HepG2 (cell line): ENCODE measurements around the gene ACTR3. TPM values are rescaled to one million over a fixed set of nuclear protein-coding genes. Genes with fewer than 3 reads are reported as not detected.
A peak's percentile ranks its signal among the peaks of the same experiment; 100 is the strongest.

Experiments used
- ARNTL ChIP-seq: sonication (generic); formaldehyde crosslinking; IDR thresholded peaks from 2 replicates; pipeline ENCODE4 v1.4.0; 2020; ENCODE audit warnings: mild to moderate bottlenecking, missing genetic modification reagents
- CHD4 ChIP-seq: fragments of 200-600 bp; sonication (generic); IDR thresholded peaks from 2 replicates; pipeline ENCODE4 v1.7.0; 2017; ENCODE audit warnings: mild to moderate bottlenecking, low read length, borderline replicate concordance
- ELK4 ChIP-seq: sonication (generic); formaldehyde crosslinking; IDR thresholded peaks from 2 replicates; pipeline ENCODE4 v1.9.0; 2021; ENCODE audit warnings: missing genetic modification reagents, borderline replicate concordance
- FOXA3 ChIP-seq: IDR thresholded peaks from 2 replicates; pipeline ENCODE4 v1.6.1; 2016; ENCODE audit warnings: missing genetic modification reagents, missing compliant biosample characterization
- ISX ChIP-seq: sonication (generic); formaldehyde crosslinking; conservative IDR thresholded peaks from 2 replicates; pipeline ENCODE4 v1.5.0; 2020; ENCODE audit warnings: missing genetic modification reagents
- KDM2A ChIP-seq: sonication (generic); formaldehyde crosslinking; IDR thresholded peaks from 2 replicates; pipeline ENCODE4 v1.4.0; 2020; ENCODE audit warnings: low read depth, missing genetic modification reagents, borderline replicate concordance
- KLF6 ChIP-seq: IDR thresholded peaks from 2 replicates; pipeline ENCODE4 v1.8.0; 2016; ENCODE audit warnings: missing biosample characterization, missing genetic modification reagents
- MED1 ChIP-seq: sonication (generic); formaldehyde crosslinking; IDR thresholded peaks from 2 replicates; pipeline ENCODE4 v1.4.0; 2020; ENCODE audit warnings: missing genetic modification reagents
- MED13 ChIP-seq: sonication (generic); formaldehyde crosslinking; IDR thresholded peaks from 2 replicates; pipeline ENCODE4 v1.5.0; 2020; ENCODE audit warnings: missing genetic modification reagents
- NCOR1 ChIP-seq: fragments of 200-600 bp; sonication (generic); IDR thresholded peaks from 2 replicates; pipeline ENCODE4 v1.7.0; 2017; ENCODE audit warnings: antibody characterized with exemption, low read length, borderline replicate concordance
- PREB ChIP-seq: sonication (generic); formaldehyde crosslinking; IDR thresholded peaks from 2 replicates; pipeline ENCODE4 v1.4.0; 2020; ENCODE audit warnings: missing genetic modification reagents
- RBFOX2 ChIP-seq: fragments of 200-400 bp; formaldehyde crosslinking; IDR thresholded peaks from 2 replicates; pipeline ENCODE4 v1.6.1; 2017; ENCODE audit warnings: low read depth, mild to moderate bottlenecking, low read length
- U2AF2 ChIP-seq: fragments of 200-400 bp; formaldehyde crosslinking; IDR thresholded peaks from 2 replicates; pipeline ENCODE4 v1.6.1; 2017; ENCODE audit warnings: low read depth, mild to moderate bottlenecking, low read length
- ZBTB4 ChIP-seq: sonication (generic); formaldehyde crosslinking; IDR thresholded peaks from 2 replicates; pipeline ENCODE4 v1.4.0; 2020; ENCODE audit warnings: missing genetic modification reagents, mild to moderate bottlenecking, borderline replicate concordance
- ZNF33A ChIP-seq: sonication (generic); formaldehyde crosslinking; IDR thresholded peaks from 2 replicates; pipeline ENCODE4 v1.5.1; 2020; ENCODE audit warnings: missing genetic modification reagents, mild to moderate bottlenecking, moderate library complexity, borderline replicate concordance
- ZNF513 ChIP-seq: sonication (generic); formaldehyde crosslinking; conservative IDR thresholded peaks from 2 replicates; pipeline ENCODE4 v1.5.0; 2020; ENCODE audit warnings: missing genetic modification reagents
- ZNF564 ChIP-seq: sonication (generic); formaldehyde crosslinking; IDR thresholded peaks from 2 replicates; pipeline ENCODE4 v1.8.1; 2023; ENCODE audit warnings: mild to moderate bottlenecking, missing genetic modification reagents
- ZNF710 ChIP-seq: sonication (generic); formaldehyde crosslinking; IDR thresholded peaks from 2 replicates; pipeline ENCODE4 v1.5.0; 2020; ENCODE audit warnings: mild to moderate bottlenecking, missing genetic modification reagents, borderline replicate concordance
- polyA plus RNA-seq, 8 experiments: library from polyadenylated mRNA; depleted of rRNA in 3 of 8; stranded (reverse) in 7 of 8; unstranded in 1 of 8; fragments of >200 nt; fragmentation: Illumina TruSeq in 4 of 8; extraction: Trizol in 4 of 8; gene quantifications; 2 replicates each; pipeline versions ENCODE4 v1.2.1 to v1.2.3, GENCODE V29; 2011 to 2016; ENCODE audit warnings: low read depth in 4 of 8, missing spikeins in 1 of 8, mixed read lengths in 1 of 8; ENCODE audit not compliant: insufficient read depth in 1 of 8
- total RNA-seq, 5 experiments: library from RNA; depleted of rRNA; stranded (reverse); fragments of >200 nt; fragmentation: Illumina TruSeq; extraction: Trizol; gene quantifications; 2 replicates each; pipeline ENCODE4 v1.2.3, GENCODE V29; 2016; ENCODE audit warnings: low read depth in 1 of 5
- TF ChIP-seq, protein P1 (sequence below): IDR thresholded peaks from 2 replicates; pipeline ENCODE4 v1.6.1; 2016

The ACTR3 gene
- total and polyA plus RNA-seq, 2 of the 13 experiments (the other 11 are each of a cell fraction or from before 2014, with no cell fraction given), result 123 to 225 TPM

- no peak for TF ChIP-seq PREB (CRISPR knock-in tag)
- TF ChIP-seq ZNF564 (CRISPR knock-in tag), result no peak
- TF ChIP-seq MED13, result no peak
- TF ChIP-seq FOXA3 (CRISPR knock-in tag), result peak; percentile 76; the same call in 1 of the 2 replicates
- TF ChIP-seq, protein P1, sequence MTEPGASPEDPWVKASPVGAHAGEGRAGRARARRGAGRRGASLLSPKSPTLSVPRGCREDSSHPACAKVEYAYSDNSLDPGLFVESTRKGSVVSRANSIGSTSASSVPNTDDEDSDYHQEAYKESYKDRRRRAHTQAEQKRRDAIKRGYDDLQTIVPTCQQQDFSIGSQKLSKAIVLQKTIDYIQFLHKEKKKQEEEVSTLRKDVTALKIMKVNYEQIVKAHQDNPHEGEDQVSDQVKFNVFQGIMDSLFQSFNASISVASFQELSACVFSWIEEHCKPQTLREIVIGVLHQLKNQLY, result peak; percentile 37; the same call in 1 of the 2 replicates
- no peak for TF ChIP-seq ARNTL (CRISPR knock-in tag)
- peak; percentile 69; the same call in 1 of the 2 replicates for TF ChIP-seq ZNF33A (CRISPR knock-in tag)
- TF ChIP-seq ZBTB4 (CRISPR knock-in tag), result no peak
- no peak for TF ChIP-seq ZNF710 (CRISPR knock-in tag)
- peak; percentile 67 for TF ChIP-seq MED1
- no peak for TF ChIP-seq ZNF513 (CRISPR knock-in tag)
- peak; percentile 62; the same call in 1 of the 2 replicates for TF ChIP-seq CHD4
- TF ChIP-seq KDM2A, result no peak
- TF ChIP-seq NCOR1, result peak; percentile 66
- TF ChIP-seq ELK4, result no peak
- TF ChIP-seq ISX (CRISPR knock-in tag), result no peak
- TF ChIP-seq RBFOX2, result no peak
- no peak for TF ChIP-seq KLF6 (CRISPR knock-in tag)
- no peak for TF ChIP-seq U2AF2
Measured at GRCh38 chr2:113985554-113986397, 95.9 kb downstream of the ACTR3 start (continued).
